ENCODE results near the gene SLC24A3.

SLC24A3 gene

GRCh38 chr20:19404826-19405225 is 192.4 kb downstream of the SLC24A3 start:
- Histone ChIP-seq H3K9me3 (ENCODE audit: insufficient read depth, low read depth, low read length) (no peaks in the 10 kb centered on the region), H3K9me2 (replicated peaks; ENCODE audit: low read depth, low read length) (no peaks in the 10 kb centered on the region), H4K20me1 (ENCODE audit: insufficient read depth, low read length, poor library complexity, severe bottlenecking) (no peaks in the 10 kb centered on the region), H3K4me3 (ENCODE audit: low read length, poor library complexity, severe bottlenecking) (no peak overlapping the region), H3F3A (ENCODE audit: low read depth) (no peaks in the 10 kb centered on the region), H3K4me1 (ENCODE audit: insufficient read depth, low read length, poor library complexity, severe bottlenecking) (peaks cover 7% of the 10 kb centered on the region), H2AFZ (ENCODE audit: low read length) (no peak overlapping the region), H3K36me3 (ENCODE audit: insufficient read depth, low read length) (no peaks in the 10 kb centered on the region), H3K9ac (ENCODE audit: low read depth, low read length, poor library complexity, severe bottlenecking) (no peak overlapping the region), H3K79me2 (ENCODE audit: insufficient read depth, low read length) (no peaks in the 10 kb centered on the region), H3K4me2 (ENCODE audit: low read depth, low read length, poor library complexity, severe bottlenecking) (no peak overlapping the region), H3K27me3 (ENCODE audit: insufficient read depth, low read length, poor library complexity, severe bottlenecking) (no peaks in the 10 kb centered on the region)
- TF ChIP-seq CTCF (conservative IDR thresholded peaks at IDR 0.05; ENCODE audit: low read length) (no peak), EZH2phosphoT487 (IDR thresholded peaks at IDR 0.05; ENCODE audit: borderline replicate concordance) (no peak)

- no peak overlapping the region for H3K4me3 ChIP-seq (ENCODE audit: low read length, poor library complexity, severe bottlenecking)
- no peaks in the 10 kb centered on the region for H3K36me3 ChIP-seq (ENCODE audit: insufficient read depth, low read length)
- peaks cover 7% of the 10 kb centered on the region for H3K4me1 ChIP-seq (ENCODE audit: insufficient read depth, low read length, poor library complexity, severe bottlenecking)
- no peak overlapping the region for H2AFZ ChIP-seq (ENCODE audit: low read length)
- no peaks in the 10 kb centered on the region for H3K79me2 ChIP-seq (ENCODE audit: insufficient read depth, low read length)
- H4K20me1 ChIP-seq (ENCODE audit: insufficient read depth, low read length, poor library complexity, severe bottlenecking): no peaks in the 10 kb centered on the region
- H3K9ac ChIP-seq (ENCODE audit: low read depth, low read length, poor library complexity, severe bottlenecking): no peak overlapping the region
- no peaks in the 10 kb centered on the region for H3F3A ChIP-seq (ENCODE audit: low read depth)
- no peaks in the 10 kb centered on the region for H3K9me3 ChIP-seq (ENCODE audit: insufficient read depth, low read depth, low read length)
- H3K27me3 ChIP-seq (ENCODE audit: insufficient read depth, low read length, poor library complexity, severe bottlenecking): no peaks in the 10 kb centered on the region
- TF ChIP-seq EZH2phosphoT487 (IDR thresholded peaks at IDR 0.05; ENCODE audit: borderline replicate concordance) (no peak), CTCF (conservative IDR thresholded peaks at IDR 0.05; ENCODE audit: low read length) (no peak)
- H3K9me2 ChIP-seq (replicated peaks; ENCODE audit: low read depth, low read length): no peaks in the 10 kb centered on the region
- H3K4me2 ChIP-seq (ENCODE audit: low read depth, low read length, poor library complexity, severe bottlenecking): no peak overlapping the region
Measured at GRCh38 chr20:19405958-19406357, 193.5 kb downstream of the SLC24A3 start.

GRCh38 chr20:19406381-19406780 is 193.9 kb downstream of the SLC24A3 start:
- no peaks in the 10 kb centered on the region for H4K20me1 ChIP-seq (ENCODE audit: insufficient read depth, low read length, poor library complexity, severe bottlenecking)
- no peaks in the 10 kb centered on the region for H3K9me2 ChIP-seq (replicated peaks; ENCODE audit: low read depth, low read length)
- H3K36me3 ChIP-seq (ENCODE audit: insufficient read depth, low read length): no peaks in the 10 kb centered on the region
- no peak overlapping the region for H3K9ac ChIP-seq (ENCODE audit: low read depth, low read length, poor library complexity, severe bottlenecking)
- H3K4me3 ChIP-seq (ENCODE audit: low read length, poor library complexity, severe bottlenecking): no peak overlapping the region
- H3F3A ChIP-seq (ENCODE audit: low read depth): no peaks in the 10 kb centered on the region
- no peaks in the 10 kb centered on the region for H3K9me3 ChIP-seq (ENCODE audit: insufficient read depth, low read depth, low read length)
- H3K27me3 ChIP-seq (ENCODE audit: insufficient read depth, low read length, poor library complexity, severe bottlenecking): no peaks in the 10 kb centered on the region
- peaks cover 7% of the 10 kb centered on the region for H3K4me1 ChIP-seq (ENCODE audit: insufficient read depth, low read length, poor library complexity, severe bottlenecking)
- TF ChIP-seq CTCF (conservative IDR thresholded peaks at IDR 0.05; ENCODE audit: low read length) (no peak), EZH2phosphoT487 (IDR thresholded peaks at IDR 0.05; ENCODE audit: borderline replicate concordance) (no peak)
- H3K4me2 ChIP-seq (ENCODE audit: low read depth, low read length, poor library complexity, severe bottlenecking): no peak overlapping the region
- H2AFZ ChIP-seq (ENCODE audit: low read length): no peak overlapping the region
- H3K79me2 ChIP-seq (ENCODE audit: insufficient read depth, low read length): no peaks in the 10 kb centered on the region
